AG04450 (cell line): ENCODE data around the gene CRYBA2. TPM values are rescaled to one million over a fixed set of nuclear protein-coding genes. Genes with fewer than 3 reads are reported as not detected.

ENCODE experiments used
- CTCF ChIA-PET: fragments of 300-600, 350-600 bp; formaldehyde crosslinking; extraction: SDS; loops from one replicate; lab custom pipeline; 2022; ENCODE audit warnings: antibody characterized with exemption, inconsistent platforms; lab: Charles Lee
- POLR2A ChIA-PET: fragments of 350-600 bp; formaldehyde crosslinking; extraction: SDS; loops from one replicate; lab custom pipeline; 2021; ENCODE audit warnings: antibody characterized with exemption, inconsistent platforms; lab: Yijun Ruan, JAX
- DNase-seq: peaks from one replicate; pipeline ENCODE4 v3.0.0-alpha.2; 2011; ENCODE audit warnings: low read depth, low spot score
- H3K27ac ChIP-seq: one replicate; pipeline ENCODE4 v1.5.1; 2012; ENCODE audit warnings: low read depth, low read length, control low read depth
- H3K27me3 ChIP-seq: one replicate; pipeline ENCODE4 v1.6.0; 2012; ENCODE audit warnings: low read length; ENCODE audit not compliant: control insufficient read depth, insufficient read depth
- H3K4me3 ChIP-seq: 2 replicates; pipeline ENCODE4 v1.5.1; 2011; ENCODE audit warnings: mild to moderate bottlenecking, low read depth, low read length, control low read depth
- H3K9me3 ChIP-seq: 2 replicates; pipeline ENCODE4 v1.5.1; 2012; ENCODE audit warnings: low read length; ENCODE audit not compliant: control insufficient read depth, insufficient read depth
- polyA plus RNA-seq: library from polyadenylated mRNA; depleted of rRNA; stranded (reverse); fragments of >200 nt; gene quantifications from 2 replicates; pipeline ENCODE4 v1.2.3, GENCODE V29; 2011
- TF ChIP-seq, protein P1 (sequence below): IDR thresholded peaks from 2 replicates; pipeline ENCODE4 v1.5.1; 2011; ENCODE audit warnings: low read depth, low read length, control low read depth, inconsistent platforms

CRYBA2 gene
- polyA plus RNA-seq, 1 experiment = 0.19 TPM

DNA sequence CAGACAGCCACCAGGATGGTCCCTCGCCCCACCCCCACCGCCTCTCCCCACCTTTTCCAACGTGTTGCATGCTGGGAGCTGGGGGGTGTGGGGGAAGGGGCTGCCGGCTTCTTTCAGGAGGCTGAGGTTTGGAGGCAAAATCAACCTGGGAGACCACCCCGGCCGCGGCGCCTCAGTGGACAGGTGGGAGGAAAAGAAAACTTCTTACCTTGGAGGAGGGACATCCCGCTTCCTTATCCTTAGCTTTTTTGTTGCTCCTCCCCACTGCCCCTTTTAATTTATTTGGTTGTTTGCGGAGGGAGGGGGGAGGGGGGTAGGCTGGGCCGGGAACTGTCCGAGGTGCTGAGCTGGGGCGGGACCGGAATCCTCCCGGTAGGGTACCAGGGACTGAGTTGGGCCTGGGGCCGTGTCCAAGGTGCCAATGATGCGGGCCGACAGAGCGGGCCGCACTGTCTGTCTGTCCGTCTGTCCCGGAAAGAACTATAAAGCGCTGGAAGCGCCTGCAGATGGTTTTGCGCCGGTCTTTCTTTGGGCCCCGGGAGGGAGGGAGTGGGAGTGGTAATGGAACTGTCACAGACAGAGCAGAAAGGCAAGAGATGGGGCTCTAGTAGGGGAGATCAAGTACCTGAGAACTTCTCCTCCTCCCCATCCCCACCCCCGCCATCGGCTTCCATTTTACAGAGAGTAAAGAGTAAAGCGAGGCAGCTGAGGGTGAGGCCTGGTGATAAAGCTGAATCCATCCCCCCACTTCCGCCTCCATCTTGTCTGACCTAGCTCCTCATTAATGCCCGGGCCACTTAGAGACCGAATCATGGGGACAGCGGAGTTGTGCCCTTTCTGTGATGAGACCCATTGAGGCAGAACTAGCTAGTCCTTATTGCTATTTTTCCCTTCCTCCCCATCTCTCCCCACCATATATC lies 31.3 kb downstream of the CRYBA2 start:
- Histone ChIP-seq H3K27ac (no peak overlapping the region), H3K4me3 (no peak overlapping the region), H3K9me3 (peaks cover 9% of the 10 kb centered on the region), H3K27me3 (peaks cover 49% of the 10 kb centered on the region)
- DNase-seq = no peak
- POLR2A ChIA-PET = no interaction called here
- TF ChIP-seq, protein P1, sequence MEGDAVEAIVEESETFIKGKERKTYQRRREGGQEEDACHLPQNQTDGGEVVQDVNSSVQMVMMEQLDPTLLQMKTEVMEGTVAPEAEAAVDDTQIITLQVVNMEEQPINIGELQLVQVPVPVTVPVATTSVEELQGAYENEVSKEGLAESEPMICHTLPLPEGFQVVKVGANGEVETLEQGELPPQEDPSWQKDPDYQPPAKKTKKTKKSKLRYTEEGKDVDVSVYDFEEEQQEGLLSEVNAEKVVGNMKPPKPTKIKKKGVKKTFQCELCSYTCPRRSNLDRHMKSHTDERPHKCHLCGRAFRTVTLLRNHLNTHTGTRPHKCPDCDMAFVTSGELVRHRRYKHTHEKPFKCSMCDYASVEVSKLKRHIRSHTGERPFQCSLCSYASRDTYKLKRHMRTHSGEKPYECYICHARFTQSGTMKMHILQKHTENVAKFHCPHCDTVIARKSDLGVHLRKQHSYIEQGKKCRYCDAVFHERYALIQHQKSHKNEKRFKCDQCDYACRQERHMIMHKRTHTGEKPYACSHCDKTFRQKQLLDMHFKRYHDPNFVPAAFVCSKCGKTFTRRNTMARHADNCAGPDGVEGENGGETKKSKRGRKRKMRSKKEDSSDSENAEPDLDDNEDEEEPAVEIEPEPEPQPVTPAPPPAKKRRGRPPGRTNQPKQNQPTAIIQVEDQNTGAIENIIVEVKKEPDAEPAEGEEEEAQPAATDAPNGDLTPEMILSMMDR = no peak
- CTCF ChIA-PET = no interaction called here

DNA sequence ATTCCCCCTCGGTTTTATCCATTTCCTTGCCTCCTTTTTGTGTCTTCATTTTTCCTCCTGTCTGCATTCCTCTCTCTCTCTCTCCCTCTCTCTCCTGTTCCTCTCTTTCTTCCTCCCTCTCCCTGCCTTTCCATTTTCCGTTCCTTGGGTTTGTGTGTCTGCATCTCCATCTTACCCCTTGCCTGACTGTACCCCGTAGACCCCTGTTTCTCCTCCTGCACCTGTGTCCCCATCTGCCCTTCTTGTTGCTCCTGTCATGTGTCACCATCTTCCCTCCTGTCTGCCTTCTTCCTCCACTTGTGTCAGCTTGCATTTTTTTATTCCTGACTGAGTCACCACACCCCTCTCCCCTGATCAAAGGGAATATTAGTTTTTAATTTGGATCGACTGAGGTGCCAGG lies 32.0 kb downstream of the CRYBA2 start:
- Histone ChIP-seq H3K27me3 (peaks cover 52% of the 10 kb centered on the region), H3K4me3 (no peak overlapping the region), H3K9me3 (peaks cover 9% of the 10 kb centered on the region), H3K27ac (no peak overlapping the region)
- CTCF ChIA-PET = interaction anchor here (0.6 kb wide), 1 partner anchor 19 kb away, joined by 3 read pairs; no protein-coding TSS in a partner anchor
- POLR2A ChIA-PET = no interaction called here
- DNase-seq = no peak
- TF ChIP-seq, protein P1 = no peak

DNA sequence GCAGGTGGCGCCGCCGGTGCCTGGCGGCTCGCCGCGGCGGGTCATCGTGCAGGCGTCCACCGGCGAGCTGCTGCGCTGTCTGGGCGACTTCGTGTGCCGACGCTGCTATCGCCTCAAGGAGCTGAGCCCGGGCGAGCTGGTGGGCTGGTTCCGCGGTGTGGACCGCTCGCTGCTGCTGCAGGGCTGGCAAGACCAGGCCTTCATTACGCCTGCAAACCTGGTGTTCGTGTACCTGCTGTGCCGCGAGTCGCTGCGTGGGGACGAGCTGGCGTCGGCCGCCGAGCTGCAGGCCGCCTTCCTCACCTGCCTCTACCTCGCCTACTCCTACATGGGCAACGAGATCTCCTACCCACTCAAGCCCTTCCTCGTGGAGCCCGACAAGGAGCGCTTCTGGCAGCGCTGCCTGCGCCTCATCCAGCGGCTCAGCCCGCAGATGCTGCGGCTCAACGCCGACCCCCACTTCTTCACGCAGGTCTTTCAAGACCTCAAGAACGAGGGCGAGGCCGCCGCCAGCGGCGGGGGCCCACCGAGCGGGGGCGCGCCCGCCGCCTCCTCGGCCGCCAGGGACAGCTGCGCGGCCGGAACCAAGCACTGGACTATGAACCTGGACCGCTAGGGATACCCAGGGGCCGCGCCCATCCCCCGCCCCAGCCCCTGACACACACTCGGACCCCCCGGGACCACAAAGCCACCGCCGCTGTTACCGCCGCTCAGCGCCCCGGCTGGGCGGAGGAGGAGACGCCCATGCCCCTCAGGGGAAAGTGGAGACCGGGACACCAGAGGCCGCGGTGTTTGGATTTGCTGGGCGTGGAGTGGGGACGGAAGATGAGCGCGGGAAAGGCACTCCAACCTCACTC lies 32.7 kb downstream of the CRYBA2 start:
- no peak overlapping the region for H3K4me3 ChIP-seq
- no peak for DNase-seq
- ChIA-PET CTCF (interaction anchor here (0.6 kb wide), 1 partner anchor 20 kb away, joined by 3 read pairs; no protein-coding TSS in a partner anchor), POLR2A (no interaction called here)
- H3K27me3 ChIP-seq = peaks cover 52% of the 10 kb centered on the region
- H3K27ac ChIP-seq = no peak overlapping the region
- H3K9me3 ChIP-seq = peaks cover 9% of the 10 kb centered on the region
- TF ChIP-seq, protein P1 = no peak

DNA sequence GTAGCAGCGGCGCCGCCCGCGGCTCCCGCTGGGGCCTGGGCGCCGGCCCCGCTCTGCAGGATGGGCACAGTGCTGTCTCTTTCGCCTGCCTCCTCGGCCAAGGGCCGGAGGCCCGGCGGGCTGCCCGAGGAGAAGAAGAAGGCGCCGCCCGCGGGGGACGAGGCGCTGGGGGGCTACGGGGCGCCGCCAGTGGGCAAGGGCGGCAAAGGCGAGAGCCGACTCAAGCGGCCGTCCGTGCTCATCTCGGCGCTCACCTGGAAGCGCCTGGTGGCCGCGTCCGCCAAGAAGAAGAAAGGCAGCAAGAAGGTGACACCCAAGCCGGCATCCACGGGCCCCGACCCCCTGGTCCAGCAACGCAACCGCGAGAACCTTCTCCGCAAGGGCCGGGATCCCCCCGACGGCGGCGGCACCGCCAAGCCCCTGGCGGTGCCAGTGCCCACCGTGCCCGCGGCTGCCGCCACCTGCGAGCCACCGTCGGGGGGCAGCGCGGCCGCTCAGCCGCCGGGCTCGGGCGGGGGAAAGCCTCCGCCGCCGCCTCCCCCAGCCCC lies 33.4 kb downstream of the CRYBA2 start:
- CTCF ChIA-PET = no interaction called here
- H3K27me3 ChIP-seq = peaks cover 52% of the 10 kb centered on the region
- H3K4me3 ChIP-seq = peak overlapping the region; percentile 48; the same call in 1 of the 2 replicates
- POLR2A ChIA-PET = no interaction called here
- no peak overlapping the region for H3K27ac ChIP-seq
- no peak for DNase-seq
- H3K9me3 ChIP-seq = peaks cover 9% of the 10 kb centered on the region
- TF ChIP-seq, protein P1 = no peak
